ENCODE results near the gene ABCC12.

The ABCC12 gene

GRCh38 chr16:48146710-48147109 is 9.1 kb downstream of the ABCC12 start:
- no peak overlapping the region for H3K9ac ChIP-seq (ENCODE audit: low read length)
- no peaks in the 10 kb centered on the region for H3K27me3 ChIP-seq (replicated peaks; ENCODE audit: control insufficient read depth, insufficient read depth, low read length)
- H3K36me3 ChIP-seq (ENCODE audit: control insufficient read depth, insufficient read depth, low read length, severe bottlenecking) = no peaks in the 10 kb centered on the region
- H3K9me3 ChIP-seq (ENCODE audit: control insufficient read depth, low read length) = peaks cover 10% of the 10 kb centered on the region
- no peaks in the 10 kb centered on the region for H3K4me1 ChIP-seq (ENCODE audit: control insufficient read depth, insufficient read depth, low read length)
- no peak for DNase-seq (ENCODE audit: low read depth)
- H3K4me3 ChIP-seq (ENCODE audit: low read length) = no peak overlapping the region

GRCh38 chr16:48146131-48146530 is 9.7 kb downstream of the ABCC12 start:
- no peak for DNase-seq (ENCODE audit: low read depth)
- H3K9me3 ChIP-seq (ENCODE audit: control insufficient read depth, low read length) = peaks cover 10% of the 10 kb centered on the region
- no peak overlapping the region for H3K9ac ChIP-seq (ENCODE audit: low read length)
- H3K4me1 ChIP-seq (ENCODE audit: control insufficient read depth, insufficient read depth, low read length) = no peaks in the 10 kb centered on the region
- H3K36me3 ChIP-seq (ENCODE audit: control insufficient read depth, insufficient read depth, low read length, severe bottlenecking) = no peaks in the 10 kb centered on the region
- H3K27me3 ChIP-seq (replicated peaks; ENCODE audit: control insufficient read depth, insufficient read depth, low read length) = no peaks in the 10 kb centered on the region
- H3K4me3 ChIP-seq (ENCODE audit: low read length) = no peak overlapping the region

- Histone ChIP-seq H3K9ac (ENCODE audit: low read length) (no peak overlapping the region), H3K9me3 (ENCODE audit: control insufficient read depth, low read length) (no peaks in the 10 kb centered on the region), H3K36me3 (ENCODE audit: control insufficient read depth, insufficient read depth, low read length, severe bottlenecking) (no peaks in the 10 kb centered on the region), H3K4me3 (ENCODE audit: low read length) (no peak overlapping the region), H3K4me1 (ENCODE audit: control insufficient read depth, insufficient read depth, low read length) (no peaks in the 10 kb centered on the region), H3K27me3 (replicated peaks; ENCODE audit: control insufficient read depth, insufficient read depth, low read length) (no peaks in the 10 kb centered on the region)
- DNase-seq (ENCODE audit: low read depth) = no peak
Observed at GRCh38 chr16:48143812-48144368, 11.9 kb downstream of the ABCC12 start.

GRCh38 chr16:48140821-48141220 is 15.0 kb downstream of the ABCC12 start:
- H3K9ac ChIP-seq (ENCODE audit: low read length) = no peak overlapping the region
- no peaks in the 10 kb centered on the region for H3K4me1 ChIP-seq (ENCODE audit: control insufficient read depth, insufficient read depth, low read length)
- H3K36me3 ChIP-seq (ENCODE audit: control insufficient read depth, insufficient read depth, low read length, severe bottlenecking) = no peaks in the 10 kb centered on the region
- H3K9me3 ChIP-seq (ENCODE audit: control insufficient read depth, low read length) = no peaks in the 10 kb centered on the region
- DNase-seq (ENCODE audit: low read depth) = no peak
- H3K4me3 ChIP-seq (ENCODE audit: low read length) = no peak overlapping the region
- no peaks in the 10 kb centered on the region for H3K27me3 ChIP-seq (replicated peaks; ENCODE audit: control insufficient read depth, insufficient read depth, low read length)

- Histone ChIP-seq H3K9ac (ENCODE audit: low read length) (no peak overlapping the region), H3K27me3 (replicated peaks; ENCODE audit: control insufficient read depth, insufficient read depth, low read length) (no peaks in the 10 kb centered on the region), H3K36me3 (ENCODE audit: control insufficient read depth, insufficient read depth, low read length, severe bottlenecking) (no peaks in the 10 kb centered on the region), H3K4me1 (ENCODE audit: control insufficient read depth, insufficient read depth, low read length) (no peaks in the 10 kb centered on the region), H3K9me3 (ENCODE audit: control insufficient read depth, low read length) (no peaks in the 10 kb centered on the region), H3K4me3 (ENCODE audit: low read length) (no peak overlapping the region)
- no peak for DNase-seq (ENCODE audit: low read depth)
Observed at GRCh38 chr16:48139517-48139916, 16.3 kb downstream of the ABCC12 start.

- H3K9me3 ChIP-seq (ENCODE audit: control insufficient read depth, low read length) = no peaks in the 10 kb centered on the region
- no peaks in the 10 kb centered on the region for H3K36me3 ChIP-seq (ENCODE audit: control insufficient read depth, insufficient read depth, low read length, severe bottlenecking)
- DNase-seq (ENCODE audit: low read depth) = no peak
- H3K4me3 ChIP-seq (ENCODE audit: low read length) = no peak overlapping the region
- no peak overlapping the region for H3K9ac ChIP-seq (ENCODE audit: low read length)
- H3K27me3 ChIP-seq (replicated peaks; ENCODE audit: control insufficient read depth, insufficient read depth, low read length) = no peaks in the 10 kb centered on the region
- H3K4me1 ChIP-seq (ENCODE audit: control insufficient read depth, insufficient read depth, low read length) = no peaks in the 10 kb centered on the region
Observed at GRCh38 chr16:48138543-48138942, 17.2 kb downstream of the ABCC12 start.

GRCh38 chr16:48137822-48138221 is 18.0 kb downstream of the ABCC12 start:
- Histone ChIP-seq H3K27me3 (replicated peaks; ENCODE audit: control insufficient read depth, insufficient read depth, low read length) (no peaks in the 10 kb centered on the region), H3K9me3 (ENCODE audit: control insufficient read depth, low read length) (no peaks in the 10 kb centered on the region), H3K4me1 (ENCODE audit: control insufficient read depth, insufficient read depth, low read length) (no peaks in the 10 kb centered on the region), H3K9ac (ENCODE audit: low read length) (no peak overlapping the region), H3K36me3 (ENCODE audit: control insufficient read depth, insufficient read depth, low read length, severe bottlenecking) (no peaks in the 10 kb centered on the region), H3K4me3 (ENCODE audit: low read length) (no peak overlapping the region)
- no peak for DNase-seq (ENCODE audit: low read depth)

- Histone ChIP-seq H3K36me3 (ENCODE audit: control insufficient read depth, insufficient read depth, low read length, severe bottlenecking) (no peaks in the 10 kb centered on the region), H3K4me1 (ENCODE audit: control insufficient read depth, insufficient read depth, low read length) (no peaks in the 10 kb centered on the region), H3K9ac (ENCODE audit: low read length) (no peak overlapping the region), H3K27me3 (replicated peaks; ENCODE audit: control insufficient read depth, insufficient read depth, low read length) (no peaks in the 10 kb centered on the region), H3K9me3 (ENCODE audit: control insufficient read depth, low read length) (no peaks in the 10 kb centered on the region), H3K4me3 (ENCODE audit: low read length) (no peak overlapping the region)
- no peak for DNase-seq (ENCODE audit: low read depth)
Observed at GRCh38 chr16:48136547-48137360, 19.0 kb downstream of the ABCC12 start.

- no peaks in the 10 kb centered on the region for H3K27me3 ChIP-seq (replicated peaks; ENCODE audit: control insufficient read depth, insufficient read depth, low read length)
- H3K36me3 ChIP-seq (ENCODE audit: control insufficient read depth, insufficient read depth, low read length, severe bottlenecking) = no peaks in the 10 kb centered on the region
- no peaks in the 10 kb centered on the region for H3K9me3 ChIP-seq (ENCODE audit: control insufficient read depth, low read length)
- DNase-seq (ENCODE audit: low read depth) = no peak
- H3K9ac ChIP-seq (ENCODE audit: low read length) = no peak overlapping the region
- no peak overlapping the region for H3K4me3 ChIP-seq (ENCODE audit: low read length)
- peaks cover under 1% of the 10 kb centered on the region for H3K4me1 ChIP-seq (ENCODE audit: control insufficient read depth, insufficient read depth, low read length)
Observed at GRCh38 chr16:48133455-48134211, 22.2 kb downstream of the ABCC12 start.

- Histone ChIP-seq H3K36me3 (ENCODE audit: control insufficient read depth, insufficient read depth, low read length, severe bottlenecking) (no peaks in the 10 kb centered on the region), H3K4me3 (ENCODE audit: low read length) (no peak overlapping the region), H3K4me1 (ENCODE audit: control insufficient read depth, insufficient read depth, low read length) (peaks cover 5% of the 10 kb centered on the region), H3K9ac (ENCODE audit: low read length) (no peak overlapping the region), H3K9me3 (ENCODE audit: control insufficient read depth, low read length) (no peaks in the 10 kb centered on the region), H3K27me3 (replicated peaks; ENCODE audit: control insufficient read depth, insufficient read depth, low read length) (no peaks in the 10 kb centered on the region)
- no peak for DNase-seq (ENCODE audit: low read depth)
Observed at GRCh38 chr16:48132696-48133095, 23.1 kb downstream of the ABCC12 start.

GRCh38 chr16:48131201-48131935 is 24.4 kb downstream of the ABCC12 start:
- Histone ChIP-seq H3K9ac (ENCODE audit: low read length) (no peak overlapping the region), H3K4me3 (ENCODE audit: low read length) (no peak overlapping the region), H3K9me3 (ENCODE audit: control insufficient read depth, low read length) (no peaks in the 10 kb centered on the region), H3K4me1 (ENCODE audit: control insufficient read depth, insufficient read depth, low read length) (peaks cover 11% of the 10 kb centered on the region), H3K27me3 (replicated peaks; ENCODE audit: control insufficient read depth, insufficient read depth, low read length) (no peaks in the 10 kb centered on the region), H3K36me3 (ENCODE audit: control insufficient read depth, insufficient read depth, low read length, severe bottlenecking) (no peaks in the 10 kb centered on the region)
- DNase-seq (ENCODE audit: low read depth) = no peak

All from adipocyte (in vitro differentiated cells).